Measurements from ENCODE around the gene CCDC33.

DNA sequence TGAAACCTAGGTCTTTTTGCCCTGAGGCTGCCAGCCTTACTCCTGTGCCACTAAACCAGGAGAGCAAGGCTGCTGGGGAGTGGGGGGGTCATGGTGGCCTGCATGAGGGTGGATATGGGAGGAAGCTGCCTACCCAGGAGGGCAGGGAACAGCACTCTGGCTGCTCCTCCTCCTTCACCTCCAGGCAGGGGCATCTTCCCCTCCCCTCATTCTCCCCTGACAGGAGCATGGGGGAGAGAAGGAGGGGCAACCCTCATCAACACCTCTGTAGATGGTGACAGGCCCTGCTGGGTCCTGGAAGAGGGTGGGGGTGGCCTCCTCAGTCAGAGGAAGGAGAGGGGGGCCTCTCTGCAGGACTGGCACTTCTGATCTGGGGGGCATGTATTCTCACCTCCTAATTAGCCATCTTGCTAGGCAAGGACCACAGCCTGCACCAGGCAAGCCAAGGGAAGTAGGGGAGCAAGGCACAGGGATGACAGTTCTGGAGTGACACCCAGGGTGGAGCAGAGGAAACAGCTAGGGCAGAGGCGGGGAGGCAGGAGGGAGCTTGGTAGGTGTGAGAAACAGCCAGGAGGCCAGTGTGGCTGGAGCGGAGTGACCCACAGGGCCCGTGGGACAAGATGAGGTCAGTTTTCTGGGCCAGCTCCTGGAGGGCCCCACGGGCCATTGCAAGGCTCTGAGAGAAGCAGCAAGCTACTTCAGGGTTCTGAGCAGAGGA is 4.9 kb downstream of the CCDC33 start:
- TF ChIP-seq CTCF (IDR thresholded peaks at IDR 0.05 in 8 of 11, conservative IDR thresholded peaks at IDR 0.05 in 3 of 11) = no peak
- TF ChIP-seq POLR2A (IDR thresholded peaks at IDR 0.05) = no peak

Data from spleen (tissue), 7 donors.